K562 (cell line): ENCODE measurements around the gene OR2C3.

Experiments
- ATF1 ChIP-seq, 2 experiments: fragments of 450-650 bp in 1 of 2; IDR thresholded peaks; 2 replicates each; pipeline ENCODE4 v1.6.1; 2016; ENCODE audit warnings: missing compliant biosample characterization in 1 of 2, missing genetic modification characterization in 1 of 2
- NR1H2 ChIP-seq: sonication (generic); formaldehyde crosslinking; IDR thresholded peaks from 2 replicates; pipeline ENCODE4 v1.4.0; 2020; ENCODE audit warnings: mild to moderate bottlenecking, missing genetic modification reagents
- POLR2A ChIP-seq: fragments of 450-650 bp; conservative IDR thresholded peaks from 2 replicates; pipeline ENCODE4 v1.6.1; 2016
- SMARCC2 ChIP-seq: fragments of 450-650 bp; IDR thresholded peaks from 2 replicates; pipeline ENCODE4 v1.6.1; 2017; ENCODE audit warnings: antibody characterized with exemption, moderate library complexity, mild to moderate bottlenecking, low read depth
- TAF1 ChIP-seq: IDR thresholded peaks from 2 replicates; pipeline ENCODE4 v1.6.1; 2011; ENCODE audit warnings: mild to moderate bottlenecking, low read length, moderate library complexity; ENCODE audit not compliant: insufficient read depth, control insufficient read depth, severe bottlenecking; ENCODE audit errors: extremely low read depth
- ZNF253 ChIP-seq: fragments of 250-450 bp; sonication (Bioruptor Pico); conservative IDR thresholded peaks from 2 replicates; pipeline ENCODE4 v1.6.1; 2021; ENCODE audit warnings: mild to moderate bottlenecking
- TF ChIP-seq, protein P1 (sequence below), 3 experiments: IDR thresholded peaks in 2 of 3; conservative IDR thresholded peaks in 1 of 3; 2 replicates each; pipeline ENCODE4 v1.5.1; 2011 to 2012; ENCODE audit warnings: low read length in 3 of 3, mild to moderate bottlenecking in 3 of 3, control low read depth in 2 of 3, improper control_type of control experiment in 1 of 3, inconsistent platforms in 1 of 3, low read depth in 1 of 3, mixed read lengths in 1 of 3, moderate library complexity in 1 of 3; ENCODE audit not compliant: insufficient read depth in 2 of 3

GRCh38 chr1:247528812-247529474 lies 7.3 kb downstream of the OR2C3 start:
- TF ChIP-seq, protein P1, sequence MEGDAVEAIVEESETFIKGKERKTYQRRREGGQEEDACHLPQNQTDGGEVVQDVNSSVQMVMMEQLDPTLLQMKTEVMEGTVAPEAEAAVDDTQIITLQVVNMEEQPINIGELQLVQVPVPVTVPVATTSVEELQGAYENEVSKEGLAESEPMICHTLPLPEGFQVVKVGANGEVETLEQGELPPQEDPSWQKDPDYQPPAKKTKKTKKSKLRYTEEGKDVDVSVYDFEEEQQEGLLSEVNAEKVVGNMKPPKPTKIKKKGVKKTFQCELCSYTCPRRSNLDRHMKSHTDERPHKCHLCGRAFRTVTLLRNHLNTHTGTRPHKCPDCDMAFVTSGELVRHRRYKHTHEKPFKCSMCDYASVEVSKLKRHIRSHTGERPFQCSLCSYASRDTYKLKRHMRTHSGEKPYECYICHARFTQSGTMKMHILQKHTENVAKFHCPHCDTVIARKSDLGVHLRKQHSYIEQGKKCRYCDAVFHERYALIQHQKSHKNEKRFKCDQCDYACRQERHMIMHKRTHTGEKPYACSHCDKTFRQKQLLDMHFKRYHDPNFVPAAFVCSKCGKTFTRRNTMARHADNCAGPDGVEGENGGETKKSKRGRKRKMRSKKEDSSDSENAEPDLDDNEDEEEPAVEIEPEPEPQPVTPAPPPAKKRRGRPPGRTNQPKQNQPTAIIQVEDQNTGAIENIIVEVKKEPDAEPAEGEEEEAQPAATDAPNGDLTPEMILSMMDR (IDR thresholded peaks at IDR 0.05 in 2 of 3, conservative IDR thresholded peaks at IDR 0.05 in 1 of 3; ENCODE audit: insufficient read depth in 2 of 3, low read depth in 1 of 3, low read length in 3 of 3): no peak
- TF ChIP-seq SMARCC2: no peak
- TF ChIP-seq NR1H2 (CRISPR knock-in tag): no peak
- TF ChIP-seq ZNF253 (CRISPR knock-in tag): no peak
- no peak for TF ChIP-seq ATF1 (CRISPR knock-in tag; IDR thresholded peaks at IDR 0.05)
- TF ChIP-seq ATF1 (tag; IDR thresholded peaks at IDR 0.05): no peak
- TF ChIP-seq POLR2A: no peak
- TF ChIP-seq TAF1: no peak
